Naive B cell (primary cell): ENCODE results near the gene MARVELD3. TPM values are rescaled to one million over a fixed set of nuclear protein-coding genes. Genes with fewer than 3 reads are reported as not detected.
"Not testable (repeated sequence)": the region's sequence is repeated elsewhere in the genome, so short reads cannot be mapped to it uniquely, and the experiment has no call there.

Experiments
- ATAC-seq, 2 donors: fragments of 150-1000 bp; cut with Tn5 transposase; 2 replicates each; pipeline ENCODE4 v1.10.0; 2021; ENCODE audit warnings: low read depth in 2 of 2, mild to moderate bottlenecking in 2 of 2, moderate library complexity in 2 of 2
- DNase-seq: peaks from one replicate; pipeline ENCODE4 v3.0.0; 2022
- H3K27ac Mint-ChIP-seq, 6 donors: one replicate each; pipeline ENCODE4 v1.8.0; 2020 to 2022; ENCODE audit warnings: mild to moderate bottlenecking in 6 of 6, mixed read lengths in 6 of 6, moderate library complexity in 5 of 6, inconsistent platforms in 2 of 6
- H3K27me3 Mint-ChIP-seq, 3 donors: one replicate each; pipeline ENCODE4 v1.8.0; 2021 to 2022; ENCODE audit warnings: mixed read lengths in 3 of 3, mild to moderate bottlenecking in 1 of 3
- H3K36me3 Mint-ChIP-seq, 2 donors: one replicate each; pipeline ENCODE4 v1.8.0; 2020 to 2022; ENCODE audit warnings: mixed read lengths in 2 of 2, inconsistent platforms in 1 of 2, mild to moderate bottlenecking in 1 of 2
- H3K4me1 Mint-ChIP-seq, 3 donors: one replicate each; pipeline ENCODE4 v1.8.0; 2020 to 2022; ENCODE audit warnings: mixed read lengths in 3 of 3, inconsistent platforms in 1 of 3, mild to moderate bottlenecking in 1 of 3, moderate library complexity in 1 of 3
- H3K4me3 Mint-ChIP-seq, 8 donors: one replicate each; pipeline ENCODE4 v1.8.0; 2020 to 2022; ENCODE audit warnings: mild to moderate bottlenecking in 8 of 8, mixed read lengths in 8 of 8, moderate library complexity in 8 of 8, inconsistent platforms in 2 of 8
- H3K9me3 Mint-ChIP-seq, 7 donors: one replicate each; pipeline ENCODE4 v1.8.0; 2020 to 2022; ENCODE audit warnings: mixed read lengths in 7 of 7, mild to moderate bottlenecking in 5 of 7, inconsistent platforms in 2 of 7, moderate library complexity in 1 of 7
- polyA plus RNA-seq, 6 donors: library from polyadenylated mRNA; unstranded; fragments of 300-500 nt; fragmentation: Illumina TruSeq; gene quantifications; one replicate each; pipeline ENCODE4 v1.2.3, GENCODE V29; 2021; ENCODE audit warnings: low read depth in 6 of 6

The MARVELD3 gene
- polyA plus RNA-seq, 6 donors from 2014 or later: not detected

GRCh38 chr16:71666928-71667707 is 41.1 kb downstream of the MARVELD3 start:
- peaks cover 27 to 31% of the 10 kb centered on the region in 2 donors for H3K36me3 Mint-ChIP-seq
- no peak overlapping the region for H3K4me3 Mint-ChIP-seq
- peak overlapping the region in 2 of 6 donors; percentile 76 to 84 for H3K27ac Mint-ChIP-seq

GRCh38 chr16:71669926-71670536 is 44.0 kb downstream of the MARVELD3 start:
- Mint-ChIP-seq H3K36me3 (peaks cover 27 to 31% of the 10 kb centered on the region in 2 donors), H3K27ac (peak overlapping the region in 2 of 6 donors; percentile 23 to 30), H3K4me1 (no peaks in the 10 kb centered on the region), H3K9me3 (no peaks in the 10 kb centered on the region), H3K27me3 (no peaks in the 10 kb centered on the region), H3K4me3 (no peak overlapping the region)
- DNase-seq (no peak), ATAC-seq (no peak)

More at GRCh38 chr16:71666928-71667707, 41.1 kb downstream of the MARVELD3 start:
- DNase-seq (no peak), ATAC-seq (no peak)
- Mint-ChIP-seq H3K9me3 (no peaks in the 10 kb centered on the region), H3K4me1 (no peaks in the 10 kb centered on the region), H3K27me3 (no peaks in the 10 kb centered on the region)

- Mint-ChIP-seq H3K4me1 (no peaks in the 10 kb centered on the region), H3K27ac (no peak overlapping the region)
- no peak for ATAC-seq
These were observed 44.6 kb downstream of the MARVELD3 start for GRCh38 chr16:71670537-71670936.

GRCh38 chr16:71671165-71671564 is 45.2 kb downstream of the MARVELD3 start:
- Mint-ChIP-seq H3K27ac (peak overlapping the region in 1 of 6 donors; percentile 67), H3K36me3 (peaks cover 25 to 27% of the 10 kb centered on the region in 2 donors), H3K4me1 (no peaks in the 10 kb centered on the region), H3K27me3 (no peaks in the 10 kb centered on the region), H3K9me3 (no peaks in the 10 kb centered on the region), H3K4me3 (no peak overlapping the region)
- no peak for DNase-seq
- ATAC-seq: no peak

More at GRCh38 chr16:71670537-71670936, 44.6 kb downstream of the MARVELD3 start:
- DNase-seq: no peak
- no peaks in the 10 kb centered on the region for H3K9me3 Mint-ChIP-seq
- no peaks in the 10 kb centered on the region for H3K27me3 Mint-ChIP-seq
- peaks cover 27 to 31% of the 10 kb centered on the region in 2 donors for H3K36me3 Mint-ChIP-seq
- H3K4me3 Mint-ChIP-seq: no peak overlapping the region

GRCh38 chr16:71672125-71672524 is 46.1 kb downstream of the MARVELD3 start:
- Mint-ChIP-seq H3K27ac (no peak overlapping the region), H3K4me3 (no peak overlapping the region), H3K9me3 (no peaks in the 10 kb centered on the region), H3K27me3 (no peaks in the 10 kb centered on the region), H3K36me3 (peaks cover 23 to 27% of the 10 kb centered on the region in 2 donors), H3K4me1 (no peaks in the 10 kb centered on the region)
- DNase-seq: no peak
- ATAC-seq: no peak

GRCh38 chr16:71672803-71673581 is 47.0 kb downstream of the MARVELD3 start:
- Mint-ChIP-seq H3K4me1 (no peaks in the 10 kb centered on the region), H3K27ac (no peak overlapping the region), H3K27me3 (no peaks in the 10 kb centered on the region), H3K36me3 (peaks cover 23 to 33% of the 10 kb centered on the region in 2 donors), H3K9me3 (no peaks in the 10 kb centered on the region), H3K4me3 (no peak overlapping the region)
- no peak for ATAC-seq
- DNase-seq: no peak

- Mint-ChIP-seq H3K27ac (no peak overlapping the region), H3K36me3 (peaks cover 23 to 33% of the 10 kb centered on the region in 2 donors), H3K9me3 (no peaks in the 10 kb centered on the region), H3K27me3 (no peaks in the 10 kb centered on the region), H3K4me1 (no peaks in the 10 kb centered on the region), H3K4me3 (no peak overlapping the region)
- ATAC-seq (no peak), DNase-seq (no peak)
These were observed 47.6 kb downstream of the MARVELD3 start for GRCh38 chr16:71673582-71673973.

GRCh38 chr16:71674229-71674628 is 48.2 kb downstream of the MARVELD3 start:
- Mint-ChIP-seq H3K4me3 (no peak overlapping the region), H3K36me3 (peaks cover 20 to 35% of the 10 kb centered on the region in 2 donors), H3K9me3 (no peaks in the 10 kb centered on the region), H3K27me3 (no peaks in the 10 kb centered on the region), H3K4me1 (no peaks in the 10 kb centered on the region), H3K27ac (no peak overlapping the region)
- ATAC-seq (no peak), DNase-seq (no peak)

- Mint-ChIP-seq H3K27me3 (no peaks in the 10 kb centered on the region), H3K36me3 (peaks cover 8 to 29% of the 10 kb centered on the region in 2 donors), H3K9me3 (no peaks in the 10 kb centered on the region)
These were observed 49.4 kb downstream of the MARVELD3 start for GRCh38 chr16:71675380-71675779.

GRCh38 chr16:71676236-71676635 is 50.3 kb downstream of the MARVELD3 start:
- H3K36me3 Mint-ChIP-seq: peaks cover 0 to 26% of the 10 kb centered on the region in 2 donors
- H3K27ac Mint-ChIP-seq: peak overlapping the region in 1 of 6 donors; percentile 21
- H3K27me3 Mint-ChIP-seq: no peaks in the 10 kb centered on the region
- no peak for ATAC-seq
- H3K4me1 Mint-ChIP-seq: no peaks in the 10 kb centered on the region
- no peak overlapping the region for H3K4me3 Mint-ChIP-seq
- no peak for DNase-seq
- H3K9me3 Mint-ChIP-seq: no peaks in the 10 kb centered on the region

More at GRCh38 chr16:71675380-71675779, 49.4 kb downstream of the MARVELD3 start:
- Mint-ChIP-seq H3K27ac (no peak overlapping the region), H3K4me3 (no peak overlapping the region), H3K4me1 (no peaks in the 10 kb centered on the region)
- no peak for ATAC-seq
- DNase-seq: no peak

GRCh38 chr16:71681360-71681759 is 55.4 kb downstream of the MARVELD3 start:
- no peak for DNase-seq
- Mint-ChIP-seq H3K36me3 (peaks cover 8 to 37% of the 10 kb centered on the region in 2 donors), H3K27ac (no peak overlapping the region), H3K9me3 (no peaks in the 10 kb centered on the region), H3K4me1 (no peaks in the 10 kb centered on the region), H3K4me3 (no peak overlapping the region), H3K27me3 (no peaks in the 10 kb centered on the region)
- no peak for ATAC-seq

GRCh38 chr16:71684280-71684679 is 58.3 kb downstream of the MARVELD3 start:
- H3K36me3 Mint-ChIP-seq: peaks cover 15 to 31% of the 10 kb centered on the region in 2 donors

More at GRCh38 chr16:71684280-71684679, 58.3 kb downstream of the MARVELD3 start:
- H3K9me3 Mint-ChIP-seq, H3K4me1 Mint-ChIP-seq, ATAC-seq, DNase-seq, H3K27me3 Mint-ChIP-seq, H3K4me3 Mint-ChIP-seq: not testable (repeated sequence)
- H3K27ac Mint-ChIP-seq: peak overlapping the region in 1 of 6 donors; percentile 56
